Hepatocyte (in vitro differentiated cells): ENCODE results near the gene CHD2.

Experiments
- EZH2 ChIP-seq: fragments of 200-600 bp; sonication (generic); IDR thresholded peaks from 2 replicates; pipeline ENCODE4 v1.6.1; 2016; ENCODE audit warnings: antibody characterized with exemption, mild to moderate bottlenecking, borderline replicate concordance
- EZH2phosphoT487 ChIP-seq: fragments of 200-600 bp; sonication (generic); IDR thresholded peaks from one replicate; pipeline ENCODE4 v1.6.1; 2018; ENCODE audit warnings: antibody characterized with exemption, mild to moderate bottlenecking, low read depth, moderate library complexity; ENCODE audit not compliant: unreplicated experiment, severe bottlenecking
- TF ChIP-seq, protein P1 (sequence below): fragments of 200-600 bp; sonication (generic); IDR thresholded peaks from 2 replicates; pipeline ENCODE4 v1.5.1; 2016; ENCODE audit warnings: antibody characterized with exemption, mild to moderate bottlenecking; ENCODE audit not compliant: poor library complexity

DNA sequence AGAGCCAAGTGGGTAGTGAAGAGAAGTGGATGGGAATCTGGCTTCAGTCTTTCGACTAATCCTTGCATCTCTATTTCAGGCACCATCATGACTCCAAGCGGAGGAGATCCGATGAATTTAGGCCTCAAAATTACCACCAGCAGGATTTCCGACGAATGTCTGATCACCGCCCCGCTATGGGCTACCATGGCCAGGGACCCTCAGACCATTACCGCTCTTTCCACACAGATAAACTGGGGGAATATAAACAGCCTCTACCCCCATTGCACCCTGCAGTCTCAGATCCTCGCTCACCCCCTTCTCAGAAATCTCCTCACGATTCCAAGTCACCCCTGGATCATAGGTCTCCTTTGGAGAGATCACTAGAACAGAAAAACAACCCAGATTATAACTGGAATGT is 124.2 kb downstream of the CHD2 start:
- TF ChIP-seq, protein P1, sequence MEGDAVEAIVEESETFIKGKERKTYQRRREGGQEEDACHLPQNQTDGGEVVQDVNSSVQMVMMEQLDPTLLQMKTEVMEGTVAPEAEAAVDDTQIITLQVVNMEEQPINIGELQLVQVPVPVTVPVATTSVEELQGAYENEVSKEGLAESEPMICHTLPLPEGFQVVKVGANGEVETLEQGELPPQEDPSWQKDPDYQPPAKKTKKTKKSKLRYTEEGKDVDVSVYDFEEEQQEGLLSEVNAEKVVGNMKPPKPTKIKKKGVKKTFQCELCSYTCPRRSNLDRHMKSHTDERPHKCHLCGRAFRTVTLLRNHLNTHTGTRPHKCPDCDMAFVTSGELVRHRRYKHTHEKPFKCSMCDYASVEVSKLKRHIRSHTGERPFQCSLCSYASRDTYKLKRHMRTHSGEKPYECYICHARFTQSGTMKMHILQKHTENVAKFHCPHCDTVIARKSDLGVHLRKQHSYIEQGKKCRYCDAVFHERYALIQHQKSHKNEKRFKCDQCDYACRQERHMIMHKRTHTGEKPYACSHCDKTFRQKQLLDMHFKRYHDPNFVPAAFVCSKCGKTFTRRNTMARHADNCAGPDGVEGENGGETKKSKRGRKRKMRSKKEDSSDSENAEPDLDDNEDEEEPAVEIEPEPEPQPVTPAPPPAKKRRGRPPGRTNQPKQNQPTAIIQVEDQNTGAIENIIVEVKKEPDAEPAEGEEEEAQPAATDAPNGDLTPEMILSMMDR: no peak
- TF ChIP-seq EZH2phosphoT487 (no peak), EZH2 (no peak)
